Stomach (tissue), 9 donors: ENCODE results near the gene GGA1. TPM values are rescaled to one million over a fixed set of nuclear protein-coding genes. Genes with fewer than 3 reads are reported as not detected.
A peak's percentile ranks its signal among the peaks of the same experiment; 100 is the strongest.
"Not testable (repeated sequence)": the region's sequence is repeated elsewhere in the genome, so short reads cannot be mapped to it uniquely, and the experiment has no call there.

ENCODE experiments used
- DNase-seq, 2 donors: peaks; one replicate each; pipeline versions ENCODE4 v3.0.0 to v3.0.0-alpha.2; 2013 to 2019
- H3K27ac ChIP-seq, 5 donors: fragments of 200-600 bp in 4 of 5; sonication (generic) in 4 of 5; one replicate each; pipeline ENCODE4 v1.5.1; 2013 to 2019; ENCODE audit warnings: mild to moderate bottlenecking in 1 of 5, moderate library complexity in 1 of 5
- H3K27me3 ChIP-seq, 3 donors: fragments of 200-600 bp; sonication (generic); one replicate each; pipeline ENCODE4 v1.5.1; 2017 to 2019; ENCODE audit warnings: mixed run types in 1 of 3
- H3K36me3 ChIP-seq, 4 donors: fragments of 200-600 bp; sonication (generic); 1 replicate in 3 of 4; 2 replicates in 1 of 4; pipeline ENCODE4 v1.5.1; 2016 to 2019
- H3K4me1 ChIP-seq, 4 donors: fragments of 200-600 bp; sonication (generic); one replicate each; pipeline ENCODE4 v1.5.1; 2016 to 2019
- H3K4me3 ChIP-seq, 4 donors: fragments of 200-600 bp; sonication (generic) in 3 of 4; one replicate each; pipeline ENCODE4 v1.5.1; 2016 to 2019; ENCODE audit warnings: mild to moderate bottlenecking in 1 of 4
- H3K9me3 ChIP-seq, 4 donors: fragments of 200-600 bp; sonication (generic); one replicate each; pipeline ENCODE4 v1.5.1; 2016 to 2019
- CTCF ChIP-seq, 7 experiments: fragments of 450-650 bp in 4 of 7; fragments of 200-600 bp in 3 of 7; sonication (generic) in 3 of 7; IDR thresholded peaks; one replicate each; pipeline ENCODE4 v1.5.1; 2016 to 2019; ENCODE audit warnings: antibody characterized with exemption in 7 of 7, control low read depth in 2 of 7, mild to moderate bottlenecking in 1 of 7
- EP300 ChIP-seq: sonication (generic); formaldehyde crosslinking; IDR thresholded peaks from one replicate; pipeline ENCODE4 v1.6.1; 2017; ENCODE audit warnings: antibody characterized with exemption
- POLR2A ChIP-seq, 4 donors: fragments of 450-650 bp; IDR thresholded peaks; one replicate each; pipeline ENCODE4 v1.6.1; 2016; ENCODE audit warnings: antibody characterized with exemption in 4 of 4, control low read depth in 2 of 4, mild to moderate bottlenecking in 1 of 4, moderate library complexity in 1 of 4
- POLR2AphosphoS5 ChIP-seq, 3 donors: sonication (generic); formaldehyde crosslinking; IDR thresholded peaks; one replicate each; pipeline ENCODE4 v1.6.1; 2016; ENCODE audit warnings: antibody characterized with exemption in 3 of 3
- WGBS, 5 donors: extraction: QIAGEN DNeasy Blood & Tissue Kit in 3 of 5; methylation state at CpG; one replicate each; pipeline versions ENCODE4 v1.1.5 to v1.1.7; 2013 to 2018; 5-methylcytosine and 5-hydroxymethylcytosine counted together
- intact Hi-C: fragments of 100-400 bp; cut with DNase I; formaldehyde crosslinking; loops from one replicate; pipeline ENCODE4 v1.15.1; 2023; ENCODE audit warnings: low total_unique reads
- polyA plus RNA-seq, 3 donors: library from polyadenylated mRNA; stranded (reverse); fragments of 200-250 nt; gene quantifications; one replicate each; pipeline ENCODE4 v1.2.3, GENCODE V29; 2013
- total RNA-seq, 5 donors: library from RNA; depleted of rRNA; stranded (reverse); fragments of >200 nt; gene quantifications; one replicate each; pipeline versions ENCODE4 v1.1.0 to v1.2.3, GENCODE V29; 2014 to 2016
- donor health status: healthy with polysubstance abuse.
- donor health status: Bipolar disorder and iron deficiency.
- donor health status: healthy.

The GGA1 gene
- total and polyA plus RNA-seq, 8 donors, result 30.3 to 87.9 (median 45.9) TPM

DNA sequence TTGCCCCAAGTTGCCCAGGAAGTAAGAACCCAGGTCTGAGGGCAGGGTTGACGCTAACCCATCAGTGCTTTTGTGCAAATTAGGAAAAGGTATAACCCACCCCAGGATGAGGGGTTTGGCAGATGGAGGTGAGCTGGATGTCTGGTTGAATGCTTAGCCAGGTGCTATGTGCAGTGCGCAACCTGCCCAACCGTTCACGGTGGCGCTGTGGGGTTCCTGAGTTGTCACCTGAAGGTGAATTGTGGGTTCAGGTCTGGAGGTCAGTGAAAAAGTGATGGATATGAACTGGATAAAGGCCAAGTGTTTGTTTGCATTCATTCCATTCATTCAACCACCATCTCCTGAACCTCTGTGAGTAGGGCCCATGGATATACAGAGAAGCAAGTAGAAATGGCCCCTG, 14.4 kb upstream of the GGA1 start:
- TF ChIP-seq EP300 (no peak), CTCF (IDR thresholded peaks at IDR 0.05) (no peak), POLR2AphosphoS5 (IDR thresholded peaks at IDR 0.05) (no peak), POLR2A (IDR thresholded peaks at IDR 0.05) (no peak)
- 61 to 80% (median 73%) methylated on average over 4 to 5 of the region's 5 CpGs for WGBS, 5 donors

DNA sequence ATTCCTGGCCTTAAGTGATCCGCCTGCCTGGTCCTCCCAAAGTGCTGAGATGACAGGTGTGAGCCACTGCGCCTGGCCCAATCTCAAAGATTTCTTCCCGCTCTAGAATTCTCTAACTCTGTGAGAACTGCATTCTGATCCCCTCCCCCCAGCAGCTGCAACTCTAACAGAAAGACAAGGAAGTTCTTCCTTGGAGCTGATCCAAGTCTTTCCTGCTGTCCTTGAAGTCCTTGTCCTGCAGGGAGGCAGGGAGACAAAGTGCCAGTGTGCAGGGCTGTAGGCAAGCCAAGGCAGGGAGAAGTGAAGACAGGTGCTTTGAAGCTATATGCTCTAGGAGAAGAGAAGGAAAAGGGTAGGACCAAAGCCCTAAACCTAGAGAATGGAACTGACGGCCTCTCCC, 9.5 kb upstream of the GGA1 start:
- Histone ChIP-seq H3K4me1 (peaks cover 0 to 23% (median 0%) of the 10 kb centered on the region in 4 donors), H3K27ac (no peak overlapping the region), H3K9me3 (no peaks in the 10 kb centered on the region), H3K36me3 (no peaks in the 10 kb centered on the region), H3K27me3 (no peaks in the 10 kb centered on the region), H3K4me3 (no peak overlapping the region)
- intact Hi-C loops, result loop anchor here (10.0 kb wide), 1 partner anchor 54 kb away; no protein-coding TSS in a partner anchor
- TF ChIP-seq POLR2AphosphoS5 (IDR thresholded peaks at IDR 0.05) (no peak), EP300 (no peak), CTCF (IDR thresholded peaks at IDR 0.05) (no peak), POLR2A (IDR thresholded peaks at IDR 0.05) (no peak)
- 57 to 81% (median 72%) methylated on average over 3 to 4 of the region's 4 CpGs for WGBS, 5 donors
- no peak for DNase-seq

More for the DNA sequence above, 14.4 kb upstream of the GGA1 start:
- no peaks in the 10 kb centered on the region for H3K9me3 ChIP-seq
- H3K36me3 ChIP-seq, result no peaks in the 10 kb centered on the region
- no peaks in the 10 kb centered on the region for H3K27me3 ChIP-seq
- intact Hi-C loops, result loop anchor here (10.0 kb wide), 1 partner anchor 49 kb away; no protein-coding TSS in a partner anchor
- H3K4me1 ChIP-seq, result peaks cover 6 to 43% (median 33%) of the 10 kb centered on the region in 4 donors
- H3K27ac ChIP-seq, result peak overlapping the region in 3 of 5 donors; percentile 4 to 67 (median 55)
- DNase-seq, result no peak
- no peak overlapping the region for H3K4me3 ChIP-seq

GRCh38 chr22:37601203-37601539, 7.5 kb upstream of the GGA1 start:
- no peak for DNase-seq
- Histone ChIP-seq H3K36me3 (no peaks in the 10 kb centered on the region), H3K9me3 (no peaks in the 10 kb centered on the region), H3K27me3 (peaks cover 0 to 6% (median 0%) of the 10 kb centered on the region in 3 donors), H3K4me3 (no peak overlapping the region), H3K4me1 (peaks cover 0 to 33% (median under 1%) of the 10 kb centered on the region in 4 donors), H3K27ac (peak overlapping the region; percentile 43 to 79 (median 68))
- WGBS, 5 donors, result 15 to 39% (median 23%) methylated on average over 4 of the region's 4 CpGs
- intact Hi-C loops, result no loop called here
- TF ChIP-seq POLR2AphosphoS5 (IDR thresholded peaks at IDR 0.05) (no peak), CTCF (IDR thresholded peaks at IDR 0.05) (no peak), POLR2A (IDR thresholded peaks at IDR 0.05) (no peak), EP300 (no peak)

- H3K27ac ChIP-seq, result peak overlapping the region; percentile 60 to 79 (median 72)
- no peaks in the 10 kb centered on the region for H3K36me3 ChIP-seq
- peaks cover 0 to 6% (median 0%) of the 10 kb centered on the region in 3 donors for H3K27me3 ChIP-seq
- H3K4me1 ChIP-seq, result peaks cover 0 to 39% (median 7%) of the 10 kb centered on the region in 4 donors
- H3K9me3 ChIP-seq, result no peaks in the 10 kb centered on the region
- no peak overlapping the region for H3K4me3 ChIP-seq
- TF ChIP-seq POLR2AphosphoS5 (IDR thresholded peaks at IDR 0.05) (peak in 2 of 3 donors; percentile 10 to 53), CTCF (IDR thresholded peaks at IDR 0.05) (no peak)
- intact Hi-C loops, result no loop called here
- DNase-seq, result peak; percentile 79 to 93
- 21 to 41% (median 27%) methylated on average over 14 of the region's 14 CpGs for WGBS, 5 donors
Measured at GRCh38 chr22:37601540-37602442, 6.8 kb upstream of the GGA1 start.

DNA sequence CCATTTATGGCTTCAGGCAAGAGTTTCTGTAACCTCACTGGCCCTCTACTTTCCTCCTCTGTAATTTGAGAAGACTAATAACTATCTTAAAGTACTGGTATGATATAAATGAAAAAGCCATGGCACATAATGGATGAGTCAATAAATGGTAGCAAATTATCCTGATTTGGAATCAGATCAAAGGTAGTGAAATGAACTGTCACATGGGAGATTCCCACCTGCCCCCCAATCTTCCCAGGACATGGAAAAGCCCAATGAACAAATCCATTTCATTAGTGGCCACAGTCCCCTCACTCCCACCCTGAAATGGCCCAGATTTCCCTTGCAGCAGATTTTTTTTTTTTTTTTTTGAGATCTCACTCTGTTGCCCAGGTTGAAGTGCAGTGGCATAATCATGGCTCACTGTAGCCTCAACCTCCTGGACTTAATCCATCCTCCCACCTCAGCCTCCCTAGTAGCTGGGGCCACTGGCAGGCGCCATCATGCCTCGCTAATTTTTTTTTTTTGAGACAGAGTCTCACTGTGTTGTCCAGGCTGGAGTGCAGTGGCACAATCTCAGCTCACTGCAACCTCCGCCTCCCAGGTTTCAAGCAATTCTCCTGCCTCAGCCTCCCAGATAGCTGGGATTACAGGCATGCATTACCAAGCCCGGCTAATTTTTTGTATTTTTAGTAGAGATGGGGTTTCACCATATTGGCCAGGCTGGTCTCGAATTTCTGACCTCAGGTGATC, 5.9 kb upstream of the GGA1 start:
- Histone ChIP-seq H3K4me1 (peaks cover 4 to 48% (median 16%) of the 10 kb centered on the region in 4 donors), H3K27ac (peak overlapping the region; percentile 60 to 79 (median 72))
- H3K27me3 ChIP-seq, H3K9me3 ChIP-seq, intact Hi-C loops, DNase-seq, H3K36me3 ChIP-seq, H3K4me3 ChIP-seq: not testable (repeated sequence)
- 88 to 95% (median 95%) methylated on average over 5 of the region's 5 CpGs for WGBS, 5 donors
